Keratinocyte (primary cell): ENCODE data around the gene SPIN1.

ENCODE experiments used
- EZH2 ChIP-seq: IDR thresholded peaks from one replicate; pipeline ENCODE4 v1.6.1; 2012; ENCODE audit warnings: inconsistent platforms, mild to moderate bottlenecking, low read length, moderate library complexity
- TF ChIP-seq, protein P1 (sequence below), 3 experiments: IDR thresholded peaks in 1 of 3; conservative IDR thresholded peaks in 1 of 3; optimal IDR thresholded peaks in 1 of 3; 2 replicates in 2 of 3; 3 replicates in 1 of 3; pipeline versions ENCODE3 to v1.5.1; 2011; ENCODE audit warnings: low read length in 3 of 3, mild to moderate bottlenecking in 3 of 3, moderate library complexity in 2 of 3, control low read depth in 1 of 3, inconsistent platforms in 1 of 3; ENCODE audit not compliant: insufficient read depth in 2 of 3; ENCODE audit errors: extremely low read depth in 1 of 3

DNA sequence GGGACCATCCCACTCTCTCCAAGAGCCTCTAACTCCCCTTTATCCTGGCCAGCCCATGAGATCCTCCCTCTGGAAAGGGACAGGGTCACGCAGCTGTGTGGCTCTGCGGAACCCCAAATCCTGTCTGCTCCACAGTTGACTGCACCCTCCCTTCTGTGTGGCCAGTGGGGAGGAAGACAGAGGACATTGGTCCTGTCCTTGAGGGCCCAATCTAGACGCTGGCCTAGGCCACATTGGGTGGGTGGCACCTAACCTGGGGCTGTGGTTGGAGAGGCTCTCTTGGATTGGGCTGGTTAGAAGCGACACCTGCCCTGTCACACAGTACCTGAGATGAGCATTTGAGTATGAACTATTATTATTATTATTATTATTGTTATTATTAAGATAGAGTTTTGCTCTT is 134.1 kb downstream of the SPIN1 start:
- TF ChIP-seq, protein P1, sequence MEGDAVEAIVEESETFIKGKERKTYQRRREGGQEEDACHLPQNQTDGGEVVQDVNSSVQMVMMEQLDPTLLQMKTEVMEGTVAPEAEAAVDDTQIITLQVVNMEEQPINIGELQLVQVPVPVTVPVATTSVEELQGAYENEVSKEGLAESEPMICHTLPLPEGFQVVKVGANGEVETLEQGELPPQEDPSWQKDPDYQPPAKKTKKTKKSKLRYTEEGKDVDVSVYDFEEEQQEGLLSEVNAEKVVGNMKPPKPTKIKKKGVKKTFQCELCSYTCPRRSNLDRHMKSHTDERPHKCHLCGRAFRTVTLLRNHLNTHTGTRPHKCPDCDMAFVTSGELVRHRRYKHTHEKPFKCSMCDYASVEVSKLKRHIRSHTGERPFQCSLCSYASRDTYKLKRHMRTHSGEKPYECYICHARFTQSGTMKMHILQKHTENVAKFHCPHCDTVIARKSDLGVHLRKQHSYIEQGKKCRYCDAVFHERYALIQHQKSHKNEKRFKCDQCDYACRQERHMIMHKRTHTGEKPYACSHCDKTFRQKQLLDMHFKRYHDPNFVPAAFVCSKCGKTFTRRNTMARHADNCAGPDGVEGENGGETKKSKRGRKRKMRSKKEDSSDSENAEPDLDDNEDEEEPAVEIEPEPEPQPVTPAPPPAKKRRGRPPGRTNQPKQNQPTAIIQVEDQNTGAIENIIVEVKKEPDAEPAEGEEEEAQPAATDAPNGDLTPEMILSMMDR (optimal IDR thresholded peaks at IDR 0.05 in 1 of 3, IDR thresholded peaks at IDR 0.05 in 1 of 3, conservative IDR thresholded peaks at IDR 0.05 in 1 of 3; ENCODE audit: extremely low read depth in 1 of 3, insufficient read depth in 2 of 3, low read length in 3 of 3) = no peak
- TF ChIP-seq EZH2 = no peak
